ENCODE results near the gene HIGD1B. TPM values are rescaled to one million over a fixed set of nuclear protein-coding genes. Genes with fewer than 3 reads are reported as not detected.

Gene HIGD1B
- total and polyA plus RNA-seq, 2 of the 4 experiments (the other 2 are of a cell fraction): not detected

- dilution Hi-C loops (cut with HindIII; ENCODE audit: low sequenced_read_pairs, unreplicated experiment): no loop called here
- no peak overlapping the region for H2BK20ac ChIP-seq (ENCODE audit: low read depth, low read length)
- H2BK120ac ChIP-seq (ENCODE audit: low read depth, low read length): no peak overlapping the region
- intact Hi-C loops (cut with micrococcal nuclease): no loop called here
- ATAC-seq (ENCODE audit: low read depth): no peak
- no peak overlapping the region for H2AFZ ChIP-seq (replicated peaks; ENCODE audit: low read length, poor library complexity)
- CTCF ChIA-PET: interaction anchor here (0.6 to 1.6 kb wide), 6 partner anchors 14 to 311 kb away, joined by 3 to 8 read pairs (median 4); no protein-coding TSS in a partner anchor
- no peaks in the 10 kb centered on the region for H3K9me3 ChIP-seq (ENCODE audit: control insufficient read depth, insufficient read depth, low read length)
- H2AK9ac ChIP-seq (replicated peaks; ENCODE audit: low read depth, low read length, poor library complexity): no peak overlapping the region
- no peak overlapping the region for H3K4ac ChIP-seq (ENCODE audit: low read depth, low read length)
- peaks cover 62% of the 10 kb centered on the region for H3K36me3 ChIP-seq (ENCODE audit: control insufficient read depth, insufficient read depth, low read length)
- H2AK5ac ChIP-seq (ENCODE audit: low read depth, low read length): no peak overlapping the region
- H3K4me1 ChIP-seq (ENCODE audit: control insufficient read depth, insufficient read depth, low read length): no peaks in the 10 kb centered on the region
- no peak overlapping the region for H2BK15ac ChIP-seq (ENCODE audit: low read depth, low read length)
- H4K20me1 ChIP-seq (ENCODE audit: insufficient read depth, low read length): no peaks in the 10 kb centered on the region; the same call in 1 of the 2 replicates
- no peak for DNase-seq
- H3K56ac ChIP-seq (ENCODE audit: extremely low read depth, insufficient read depth, low read length): no peak overlapping the region
- H3K79me1 ChIP-seq (ENCODE audit: low read depth in 1 of 2, low read length in 2 of 2): peaks cover 5 to 9% of the 10 kb centered on the region in 2 experiments; a peak in 2 of 4 replicates
- no peak overlapping the region for H3K4me2 ChIP-seq (ENCODE audit: low read depth, low read length)
- H3K9me1 ChIP-seq (ENCODE audit: insufficient read depth, low read length): peaks cover 4% of the 10 kb centered on the region; the same call in 1 of the 2 replicates
- no peak overlapping the region for H4K5ac ChIP-seq (ENCODE audit: low read depth, low read length)
- H4K91ac ChIP-seq (ENCODE audit: insufficient read depth, low read depth, low read length): no peak overlapping the region
- H3K14ac ChIP-seq (replicated peaks; ENCODE audit: low read depth, low read length): no peak overlapping the region
- in situ Hi-C loops (cut with MboI; ENCODE audit: low sequenced_read_pairs): loop anchor here (5.0 kb wide), 1 partner anchor 81 kb away; no protein-coding TSS in a partner anchor
- 100% methylated on average over 1 of the region's 12 CpGs; no CpG with 5 or more reads in 1 of the 2 experiments for WGBS, 2 experiments (ENCODE audit: extremely low coverage in 2 of 2, insufficient read length in 1 of 2)
- H4K8ac ChIP-seq (ENCODE audit: low read depth in 2 of 2, low read length in 2 of 2): no peak overlapping the region
- no peak overlapping the region for H2BK5ac ChIP-seq (ENCODE audit: low read depth, low read length, poor library complexity, severe bottlenecking)
- no peaks in the 10 kb centered on the region for H3K27me3 ChIP-seq (ENCODE audit: control insufficient read depth, insufficient read depth, low read length)
- POLR2A ChIA-PET (ENCODE audit: unreplicated experiment): no interaction called here
- H3K4me3 ChIP-seq (ENCODE audit: insufficient read depth, low read depth, low read length): no peak overlapping the region
- no peak overlapping the region for H3K27ac ChIP-seq (ENCODE audit: insufficient read depth, low read length)
- no peak overlapping the region for H3K23ac ChIP-seq (ENCODE audit: low read depth, low read length)
- no peak overlapping the region for H3K9ac ChIP-seq (ENCODE audit: low read depth, low read length)
- no peak overlapping the region for H3K18ac ChIP-seq (ENCODE audit: low read depth, low read length)
- TF ChIP-seq RAD21 (IDR thresholded peaks at IDR 0.05; ENCODE audit: low read length): no peak
- TF ChIP-seq MXI1 (IDR thresholded peaks at IDR 0.05; ENCODE audit: borderline replicate concordance, low read depth, low read length): no peak
- no peak for TF ChIP-seq FOS (IDR thresholded peaks at IDR 0.05; ENCODE audit: low read depth, low read length)
- no peak for TF ChIP-seq MAZ (IDR thresholded peaks at IDR 0.05; ENCODE audit: borderline replicate concordance, low read depth, low read length)
- no peak for TF ChIP-seq USF2 (IDR thresholded peaks at IDR 0.05; ENCODE audit: low read depth, low read length)
- no peak for TF ChIP-seq POLR2A (IDR thresholded peaks at IDR 0.05; ENCODE audit: low read depth, low read length)
- no peak for TF ChIP-seq NFE2L2 (IDR thresholded peaks at IDR 0.05; ENCODE audit: low read depth, low read length)
- no peak for TF ChIP-seq RCOR1 (IDR thresholded peaks at IDR 0.05; ENCODE audit: insufficient replicate concordance, low read length)
- no peak for TF ChIP-seq CHD1 (IDR thresholded peaks at IDR 0.05; ENCODE audit: low read depth, low read length)
- TF ChIP-seq MAFK (IDR thresholded peaks at IDR 0.05; ENCODE audit: low read depth, low read length): no peak
- no peak for TF ChIP-seq CEBPB (IDR thresholded peaks at IDR 0.05; ENCODE audit: low read depth, low read length)
- TF ChIP-seq CTCF (conservative IDR thresholded peaks at IDR 0.05; ENCODE audit: low read depth, low read length): no peak
- no peak for TF ChIP-seq RFX5 (IDR thresholded peaks at IDR 0.05; ENCODE audit: low read depth, low read length)
- BruUV-seq (replicated peaks): no TSS peak
These were observed 15.6 kb downstream of the HIGD1B start for GRCh38 chr17:44863061-44863918.

Measured in IMR-90 (cell line).